Suprapubic skin (tissue), 4 donors: ENCODE results near the gene RAB11B. TPM values are rescaled to one million over a fixed set of nuclear protein-coding genes. Genes with fewer than 3 reads are reported as not detected.
"Not testable (repeated sequence)": the region's sequence is repeated elsewhere in the genome, so short reads cannot be mapped to it uniquely, and the experiment has no call there.

Experiments
- DNase-seq, 2 donors: peaks; one replicate each; pipeline ENCODE4 v3.0.0-alpha.2; 2019; ENCODE audit warnings: low spot score in 2 of 2
- H3K27ac ChIP-seq: fragments of 200-600 bp; sonication (generic); one replicate; pipeline ENCODE4 v1.5.1; 2019
- H3K27me3 ChIP-seq: fragments of 200-600 bp; sonication (generic); one replicate; pipeline ENCODE4 v1.5.1; 2019
- H3K36me3 ChIP-seq: fragments of 200-600 bp; sonication (generic); one replicate; pipeline ENCODE4 v1.5.1; 2019
- H3K4me1 ChIP-seq: fragments of 200-600 bp; sonication (generic); one replicate; pipeline ENCODE4 v1.5.1; 2019
- H3K4me3 ChIP-seq: fragments of 200-600 bp; sonication (generic); one replicate; pipeline ENCODE4 v1.5.1; 2019; ENCODE audit warnings: mild to moderate bottlenecking
- H3K9me3 ChIP-seq: fragments of 200-600 bp; sonication (generic); one replicate; pipeline ENCODE4 v1.5.1; 2019
- EP300 ChIP-seq: sonication (generic); formaldehyde crosslinking; IDR thresholded peaks from one replicate; pipeline ENCODE4 v1.6.1; 2017; ENCODE audit warnings: antibody characterized with exemption
- POLR2A ChIP-seq, 2 donors: fragments of 450-650 bp; IDR thresholded peaks; one replicate each; pipeline ENCODE4 v1.6.1; 2017; ENCODE audit warnings: antibody characterized with exemption in 2 of 2, mild to moderate bottlenecking in 2 of 2, moderate library complexity in 2 of 2
- POLR2AphosphoS5 ChIP-seq, 3 donors: sonication (generic); formaldehyde crosslinking; IDR thresholded peaks; one replicate each; pipeline ENCODE4 v1.6.1; 2017; ENCODE audit warnings: antibody characterized with exemption in 3 of 3
- WGBS: methylation state at CpG from one replicate; pipeline ENCODE4 v1.1.5; 2018; 5-methylcytosine and 5-hydroxymethylcytosine counted together
- total RNA-seq, 4 donors: library from RNA; depleted of rRNA; stranded (reverse); fragments of >200 nt; gene quantifications; one replicate each; pipeline ENCODE4 v1.1.0, GENCODE V29; 2016
- TF ChIP-seq, protein P1 (sequence below), 2 donors: fragments of 200-600 bp in 1 of 2; fragments of 450-650 bp in 1 of 2; sonication (generic) in 1 of 2; IDR thresholded peaks; one replicate each; pipeline ENCODE4 v1.5.1; 2016 to 2019; ENCODE audit warnings: antibody characterized with exemption in 2 of 2, mild to moderate bottlenecking in 1 of 2, moderate library complexity in 1 of 2

Gene RAB11B
- total RNA-seq, 4 donors from 2014 or later, result 44.8 to 104 (median 57.8) TPM

DNA sequence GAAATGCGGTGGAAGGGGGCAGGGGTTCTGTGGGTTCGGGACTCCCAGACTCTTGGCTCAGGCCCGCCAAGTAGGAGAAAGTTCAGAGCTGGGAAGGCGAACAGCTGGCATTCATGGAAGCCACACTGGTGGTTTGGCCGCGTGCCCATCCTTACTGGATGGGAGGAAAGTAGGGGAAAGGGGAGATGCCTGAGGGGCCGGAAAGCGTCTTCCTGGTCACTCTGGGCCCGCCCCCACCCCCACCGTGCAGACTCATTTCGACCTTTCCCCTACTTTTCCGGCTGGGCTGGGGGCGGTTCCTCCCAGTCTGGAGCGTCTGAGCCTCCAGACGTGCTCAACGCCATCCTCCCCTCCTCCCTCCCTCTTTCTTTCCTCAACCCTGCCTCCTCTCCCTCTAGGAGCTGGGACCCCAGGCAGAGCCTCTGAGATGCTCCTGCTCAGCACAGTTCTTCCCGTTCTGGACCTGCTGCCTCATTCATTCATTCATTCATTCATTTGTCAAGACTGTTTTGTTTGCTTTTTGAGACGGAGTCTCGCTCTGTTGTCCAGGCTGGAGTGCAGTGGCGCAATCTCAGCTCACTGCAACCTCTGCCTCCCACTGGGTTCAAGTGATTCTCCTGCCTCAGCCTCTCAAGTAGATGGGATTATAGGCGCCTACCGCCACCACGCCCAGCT, 22.7 kb upstream of the RAB11B start:
- Histone ChIP-seq H3K36me3 (peaks cover 20% of the 10 kb centered on the region), H3K27me3 (no peaks in the 10 kb centered on the region), H3K4me3 (peak overlapping the region; percentile 72), H3K9me3 (no peaks in the 10 kb centered on the region), H3K4me1 (peaks cover 81% of the 10 kb centered on the region), H3K27ac (peak overlapping the region; percentile 6)
- TF ChIP-seq POLR2A (IDR thresholded peaks at IDR 0.05) (no peak), POLR2AphosphoS5 (IDR thresholded peaks at IDR 0.05) (peak in 1 of 3 donors; percentile 51)
- TF ChIP-seq, protein P1, sequence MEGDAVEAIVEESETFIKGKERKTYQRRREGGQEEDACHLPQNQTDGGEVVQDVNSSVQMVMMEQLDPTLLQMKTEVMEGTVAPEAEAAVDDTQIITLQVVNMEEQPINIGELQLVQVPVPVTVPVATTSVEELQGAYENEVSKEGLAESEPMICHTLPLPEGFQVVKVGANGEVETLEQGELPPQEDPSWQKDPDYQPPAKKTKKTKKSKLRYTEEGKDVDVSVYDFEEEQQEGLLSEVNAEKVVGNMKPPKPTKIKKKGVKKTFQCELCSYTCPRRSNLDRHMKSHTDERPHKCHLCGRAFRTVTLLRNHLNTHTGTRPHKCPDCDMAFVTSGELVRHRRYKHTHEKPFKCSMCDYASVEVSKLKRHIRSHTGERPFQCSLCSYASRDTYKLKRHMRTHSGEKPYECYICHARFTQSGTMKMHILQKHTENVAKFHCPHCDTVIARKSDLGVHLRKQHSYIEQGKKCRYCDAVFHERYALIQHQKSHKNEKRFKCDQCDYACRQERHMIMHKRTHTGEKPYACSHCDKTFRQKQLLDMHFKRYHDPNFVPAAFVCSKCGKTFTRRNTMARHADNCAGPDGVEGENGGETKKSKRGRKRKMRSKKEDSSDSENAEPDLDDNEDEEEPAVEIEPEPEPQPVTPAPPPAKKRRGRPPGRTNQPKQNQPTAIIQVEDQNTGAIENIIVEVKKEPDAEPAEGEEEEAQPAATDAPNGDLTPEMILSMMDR (IDR thresholded peaks at IDR 0.05), result no peak
- DNase-seq, result peak; percentile 90 to 94
- 24% methylated on average over 22 of the region's 23 CpGs for WGBS

DNA sequence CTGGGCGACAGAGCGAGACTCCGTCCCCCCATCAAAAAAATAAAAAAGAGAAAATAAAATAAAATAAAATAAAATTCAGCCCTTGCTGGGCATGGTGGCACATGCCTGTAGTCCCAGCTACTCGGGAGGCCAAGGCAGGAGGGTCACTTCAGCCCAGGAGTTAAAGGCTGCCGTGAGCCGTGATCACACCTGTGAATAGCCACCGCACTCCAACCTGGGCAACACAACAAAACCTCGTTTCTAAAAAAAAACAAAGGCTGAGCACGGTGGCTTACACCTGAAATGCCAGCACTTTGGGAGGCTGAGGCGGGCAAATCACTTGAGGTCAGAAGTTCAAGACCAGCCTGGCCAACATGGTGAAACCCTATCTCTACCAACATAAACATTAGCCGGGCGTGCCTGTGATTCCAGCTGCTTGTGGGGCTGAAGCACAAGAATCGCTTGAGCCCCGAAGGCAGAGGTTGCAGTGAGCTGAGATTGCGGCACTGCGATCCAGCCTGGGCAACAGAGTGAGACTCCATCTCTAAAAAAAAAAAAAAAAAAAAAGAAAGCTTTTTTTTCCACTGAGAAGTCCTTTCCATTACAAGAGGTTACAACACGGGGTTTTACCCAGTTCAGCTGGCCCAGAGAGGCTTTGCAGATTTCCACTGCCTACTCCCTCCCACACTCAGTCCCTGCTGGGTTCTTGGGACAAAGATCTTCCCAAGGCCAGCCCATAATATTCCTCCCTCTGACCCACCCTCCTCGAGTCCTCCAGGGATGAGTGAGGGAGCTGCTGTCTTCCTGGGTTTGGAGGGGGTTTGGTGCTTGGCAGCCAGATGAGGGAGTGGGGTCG, 19.8 kb upstream of the RAB11B start:
- no peaks in the 10 kb centered on the region for H3K9me3 ChIP-seq
- peak overlapping the region; percentile 30 for H3K4me3 ChIP-seq
- peaks cover 66% of the 10 kb centered on the region for H3K4me1 ChIP-seq
- no peaks in the 10 kb centered on the region for H3K27me3 ChIP-seq
- peaks cover 33% of the 10 kb centered on the region for H3K36me3 ChIP-seq
- 77% methylated on average over 19 of the region's 19 CpGs for WGBS
- TF ChIP-seq, protein P1 (IDR thresholded peaks at IDR 0.05), result no peak
- peak overlapping the region; percentile 69 for H3K27ac ChIP-seq
- no peak for DNase-seq

DNA sequence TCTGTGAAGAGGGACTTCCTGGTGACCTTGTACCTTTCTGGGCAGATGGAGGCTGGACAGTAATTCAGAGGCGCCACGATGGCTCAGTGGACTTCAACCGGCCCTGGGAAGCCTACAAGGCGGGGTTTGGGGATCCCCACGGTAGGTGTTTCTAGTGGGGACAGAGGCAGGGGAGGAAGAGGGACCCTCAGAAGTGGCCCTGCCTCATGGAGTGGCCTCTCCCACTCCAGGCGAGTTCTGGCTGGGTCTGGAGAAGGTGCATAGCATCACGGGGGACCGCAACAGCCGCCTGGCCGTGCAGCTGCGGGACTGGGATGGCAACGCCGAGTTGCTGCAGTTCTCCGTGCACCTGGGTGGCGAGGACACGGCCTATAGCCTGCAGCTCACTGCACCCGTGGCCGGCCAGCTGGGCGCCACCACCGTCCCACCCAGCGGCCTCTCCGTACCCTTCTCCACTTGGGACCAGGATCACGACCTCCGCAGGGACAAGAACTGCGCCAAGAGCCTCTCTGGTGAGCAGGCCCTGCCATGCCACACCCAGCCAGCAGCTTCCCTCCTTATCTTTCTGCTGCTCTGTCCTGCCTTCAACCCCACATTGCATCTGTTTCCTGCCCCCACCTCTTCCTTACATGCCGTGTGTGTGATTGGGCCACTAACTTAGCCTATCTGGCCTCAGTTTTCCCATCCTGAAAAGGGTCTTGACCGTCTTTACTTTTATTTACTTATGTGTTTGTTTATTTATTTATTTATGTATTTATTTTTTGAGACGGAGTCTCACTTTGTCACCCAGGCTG, 19.0 kb upstream of the RAB11B start:
- peaks cover 39% of the 10 kb centered on the region for H3K36me3 ChIP-seq
- no peak for TF ChIP-seq POLR2AphosphoS5 (IDR thresholded peaks at IDR 0.05)
- TF ChIP-seq, protein P1 (IDR thresholded peaks at IDR 0.05), result no peak
- no peak for TF ChIP-seq EP300
- TF ChIP-seq POLR2A (IDR thresholded peaks at IDR 0.05), result no peak
- no peaks in the 10 kb centered on the region for H3K9me3 ChIP-seq
- no peaks in the 10 kb centered on the region for H3K27me3 ChIP-seq
- peak overlapping the region; percentile 30 for H3K4me3 ChIP-seq
- peak overlapping the region; percentile 69 for H3K27ac ChIP-seq
- peaks cover 58% of the 10 kb centered on the region for H3K4me1 ChIP-seq
- WGBS, result 85% methylated on average over 28 of the region's 28 CpGs
- no peak for DNase-seq

DNA sequence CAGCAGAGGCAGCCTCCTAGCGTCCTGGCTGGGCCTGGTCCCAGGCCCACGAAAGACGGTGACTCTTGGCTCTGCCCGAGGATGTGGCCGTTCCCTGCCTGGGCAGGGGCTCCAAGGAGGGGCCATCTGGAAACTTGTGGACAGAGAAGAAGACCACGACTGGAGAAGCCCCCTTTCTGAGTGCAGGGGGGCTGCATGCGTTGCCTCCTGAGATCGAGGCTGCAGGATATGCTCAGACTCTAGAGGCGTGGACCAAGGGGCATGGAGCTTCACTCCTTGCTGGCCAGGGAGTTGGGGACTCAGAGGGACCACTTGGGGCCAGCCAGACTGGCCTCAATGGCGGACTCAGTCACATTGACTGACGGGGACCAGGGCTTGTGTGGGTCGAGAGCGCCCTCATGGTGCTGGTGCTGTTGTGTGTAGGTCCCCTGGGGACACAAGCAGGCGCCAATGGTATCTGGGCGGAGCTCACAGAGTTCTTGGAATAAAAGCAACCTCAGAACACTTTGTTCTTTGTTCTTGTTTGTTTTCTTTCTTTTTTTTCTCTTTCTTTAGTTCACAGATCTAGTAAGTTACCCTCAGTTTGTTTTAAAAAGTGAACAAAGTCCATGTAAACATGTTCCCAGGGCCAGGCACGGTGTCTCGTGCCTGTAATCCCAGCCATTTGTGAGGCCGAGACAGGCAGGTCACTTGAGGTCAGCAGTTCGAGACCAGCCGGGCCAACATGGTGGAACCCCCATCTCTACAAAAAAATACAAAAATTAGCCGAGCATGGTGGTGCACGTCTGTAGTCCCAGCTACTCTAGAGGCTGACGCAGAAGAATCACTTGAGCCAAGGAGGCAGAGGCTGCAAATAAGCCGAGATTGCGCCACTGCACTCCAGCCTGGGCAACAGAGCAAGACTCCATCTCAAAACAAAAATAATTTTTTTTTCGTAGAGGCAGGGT, 16.0 kb upstream of the RAB11B start:
- WGBS, result 74% methylated on average over 26 of the region's 26 CpGs
- Histone ChIP-seq H3K4me1 (peaks cover 30% of the 10 kb centered on the region), H3K9me3 (no peaks in the 10 kb centered on the region), H3K36me3 (peaks cover 37% of the 10 kb centered on the region), H3K4me3 (no peak overlapping the region), H3K27me3 (no peaks in the 10 kb centered on the region), H3K27ac (peak overlapping the region; percentile 83)
- DNase-seq, result peak in 1 of 2 donors; percentile 86
- TF ChIP-seq POLR2A (IDR thresholded peaks at IDR 0.05) (no peak), POLR2AphosphoS5 (IDR thresholded peaks at IDR 0.05) (peak in 1 of 3 donors; percentile 30), EP300 (no peak)
- TF ChIP-seq, protein P1 (IDR thresholded peaks at IDR 0.05), result no peak

DNA sequence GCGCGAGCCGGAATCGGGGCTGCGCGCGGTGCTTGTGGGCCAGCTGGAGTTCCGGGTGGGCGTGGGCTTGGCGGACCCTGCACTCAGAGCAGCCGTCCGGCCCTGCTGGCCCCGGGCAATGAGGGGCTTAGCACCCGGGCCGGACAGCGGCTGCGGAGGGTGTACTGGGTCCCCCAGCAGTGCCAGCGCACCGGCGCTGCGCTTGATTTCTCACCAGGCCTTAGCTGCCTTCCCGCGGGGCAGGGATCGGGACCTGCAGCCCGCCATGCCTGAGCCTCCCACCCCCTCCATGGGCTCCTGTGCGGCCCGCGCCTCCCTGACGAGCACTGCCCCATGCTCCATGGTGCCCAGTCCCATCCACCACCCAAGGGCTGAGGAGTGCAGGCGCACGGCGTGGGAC, 14.4 kb upstream of the RAB11B start:
- H3K27me3 ChIP-seq, H3K27ac ChIP-seq, DNase-seq, H3K9me3 ChIP-seq, H3K4me3 ChIP-seq: not testable (repeated sequence)
- WGBS, result 100% methylated on average over 4 of the region's 32 CpGs
- Histone ChIP-seq H3K4me1 (peaks cover 20% of the 10 kb centered on the region), H3K36me3 (peaks cover 35% of the 10 kb centered on the region)

DNA sequence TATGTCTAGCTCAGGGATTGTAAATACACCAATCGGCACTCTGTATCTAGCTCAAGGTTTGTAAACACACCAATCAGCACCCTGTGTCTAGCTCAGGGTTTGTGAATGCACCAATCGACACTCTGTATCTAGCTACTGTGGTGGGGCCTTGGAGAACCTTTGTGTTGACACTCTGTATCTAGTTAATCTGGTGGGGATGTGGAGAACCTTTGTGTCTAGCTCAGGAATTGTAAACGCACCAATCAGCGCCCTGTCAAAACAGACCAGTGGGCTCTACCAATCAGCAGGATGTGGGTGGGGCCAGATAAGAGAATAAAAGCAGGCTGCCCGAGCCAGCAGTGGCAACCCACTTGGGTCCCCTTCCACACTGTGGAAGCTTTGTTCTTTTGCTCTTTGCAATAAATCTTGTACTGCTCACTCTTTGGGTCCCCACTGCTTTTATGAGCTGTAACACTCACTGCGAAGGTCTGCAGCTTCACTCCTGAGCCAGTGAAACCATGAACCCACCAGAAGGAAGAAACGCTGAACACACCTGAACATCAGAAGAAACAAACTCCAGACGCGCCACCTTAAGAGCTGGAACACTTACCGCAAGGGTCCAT, 13.7 kb upstream of the RAB11B start:
- H3K9me3 ChIP-seq, H3K27me3 ChIP-seq, H3K4me3 ChIP-seq, DNase-seq, H3K27ac ChIP-seq: not testable (repeated sequence)
- Histone ChIP-seq H3K4me1 (peaks cover 14% of the 10 kb centered on the region), H3K36me3 (peaks cover 28% of the 10 kb centered on the region)
- WGBS, result 91% methylated on average over 10 of the region's 10 CpGs
